Osteoblast (primary cell): ENCODE data around the gene GRIN3B. TPM values are rescaled to one million over a fixed set of nuclear protein-coding genes. Genes with fewer than 3 reads are reported as not detected.

Experiments used
- DNase-seq: peaks from one replicate; pipeline ENCODE4 v3.0.0; 2011; ENCODE audit warnings: low spot score, mixed read lengths; ENCODE audit not compliant: insufficient read length; ENCODE audit errors: missing footprints
- H2AFZ ChIP-seq: 2 replicates; pipeline ENCODE4 v1.6.0; 2011; ENCODE audit warnings: mild to moderate bottlenecking, low read length
- H3K27ac ChIP-seq: 2 replicates; pipeline ENCODE4 v1.5.1; 2011; ENCODE audit warnings: mild to moderate bottlenecking, low read depth, low read length, moderate library complexity
- H3K27me3 ChIP-seq: 2 replicates; pipeline ENCODE4 v1.6.0; 2012; ENCODE audit warnings: mild to moderate bottlenecking, control low read depth, inconsistent platforms, low read length, moderate library complexity; ENCODE audit not compliant: insufficient read depth
- H3K36me3 ChIP-seq: 2 replicates; pipeline ENCODE4 v1.5.1; 2011; ENCODE audit warnings: mild to moderate bottlenecking, low read length, control low read depth, moderate library complexity; ENCODE audit not compliant: insufficient read depth
- H3K4me1 ChIP-seq: 2 replicates; pipeline ENCODE4 v1.5.1; 2011; ENCODE audit warnings: mild to moderate bottlenecking, low read length, control low read depth, moderate library complexity; ENCODE audit not compliant: insufficient read depth
- H3K4me2 ChIP-seq: 2 replicates; pipeline ENCODE4 v1.6.0; 2011; ENCODE audit warnings: mild to moderate bottlenecking, low read length; ENCODE audit not compliant: insufficient read depth
- H3K4me3 ChIP-seq: fragments of 200-600 bp; sonication (generic); 3 replicates; pipeline ENCODE4 v1.5.1; 2012; ENCODE audit warnings: mild to moderate bottlenecking, low read length, inconsistent platforms; ENCODE audit not compliant: insufficient read depth
- H3K79me2 ChIP-seq: 2 replicates; pipeline ENCODE4 v1.6.0; 2012; ENCODE audit warnings: mild to moderate bottlenecking, low read length, control low read depth, inconsistent platforms; ENCODE audit not compliant: insufficient read depth
- H3K9me3 ChIP-seq: 2 replicates; pipeline ENCODE4 v1.5.1; 2011; ENCODE audit warnings: low read depth, low read length, control low read depth
- H4K20me1 ChIP-seq: 2 replicates; pipeline ENCODE4 v1.6.0; 2012; ENCODE audit warnings: mild to moderate bottlenecking, low read length, control low read depth; ENCODE audit not compliant: insufficient read depth
- CTCF ChIP-seq: IDR thresholded peaks from 2 replicates; pipeline ENCODE4 v1.5.1; 2011; ENCODE audit warnings: mild to moderate bottlenecking, low read depth, low read length, moderate library complexity; ENCODE audit errors: extremely low read depth
- total RNA-seq: library from RNA; depleted of rRNA; stranded (reverse); fragments of >200 nt; gene quantifications from 2 replicates; pipeline ENCODE4 v1.2.3, GENCODE V29; 2012

GRIN3B gene
- total RNA-seq, 1 donor = not detected

- peak; percentile 100 for DNase-seq
- Histone ChIP-seq H3K27ac (peak overlapping the region; percentile 53), H3K27me3 (no peaks in the 10 kb centered on the region), H3K4me2 (peak overlapping the region; percentile 91), H2AFZ (no peak overlapping the region), H3K79me2 (peaks cover 65% of the 10 kb centered on the region), H3K4me3 (peak overlapping the region; percentile 98), H3K4me1 (peaks cover 8% of the 10 kb centered on the region), H3K9me3 (no peaks in the 10 kb centered on the region), H4K20me1 (peaks cover 48% of the 10 kb centered on the region), H3K36me3 (peaks cover 27% of the 10 kb centered on the region)
- no peak for TF ChIP-seq CTCF
These were observed 28.1 kb downstream of the GRIN3B start for GRCh38 chr19:1028062-1028926.

- Histone ChIP-seq H4K20me1 (peaks cover 53% of the 10 kb centered on the region), H3K4me2 (no peak overlapping the region), H3K79me2 (peaks cover 56% of the 10 kb centered on the region)
These were observed 32.1 kb downstream of the GRIN3B start for GRCh38 chr19:1032264-1032867.

GRCh38 chr19:1035998-1036621 is 35.9 kb downstream of the GRIN3B start:
- no peak for DNase-seq
- Histone ChIP-seq H3K79me2 (peaks cover 21% of the 10 kb centered on the region), H3K4me2 (no peak overlapping the region), H2AFZ (no peak overlapping the region), H3K4me3 (no peak overlapping the region), H3K27ac (no peak overlapping the region), H4K20me1 (peaks cover 48% of the 10 kb centered on the region), H3K27me3 (no peaks in the 10 kb centered on the region), H3K4me1 (peaks cover 25% of the 10 kb centered on the region), H3K36me3 (peaks cover 46% of the 10 kb centered on the region), H3K9me3 (no peaks in the 10 kb centered on the region)
- no peak for TF ChIP-seq CTCF

More at GRCh38 chr19:1032264-1032867, 32.1 kb downstream of the GRIN3B start:
- no peaks in the 10 kb centered on the region for H3K9me3 ChIP-seq
- no peak overlapping the region for H2AFZ ChIP-seq
- no peak overlapping the region for H3K27ac ChIP-seq
- H3K36me3 ChIP-seq = peaks cover 41% of the 10 kb centered on the region
- H3K27me3 ChIP-seq = no peaks in the 10 kb centered on the region
- DNase-seq = no peak
- no peak overlapping the region for H3K4me3 ChIP-seq
- no peak for TF ChIP-seq CTCF
- peaks cover 6% of the 10 kb centered on the region for H3K4me1 ChIP-seq

- H3K27me3 ChIP-seq = no peaks in the 10 kb centered on the region
- peaks cover 11% of the 10 kb centered on the region for H3K79me2 ChIP-seq
- H3K4me2 ChIP-seq = peak overlapping the region; percentile 3
- H3K27ac ChIP-seq = peak overlapping the region; percentile 17
- peaks cover 38% of the 10 kb centered on the region for H3K36me3 ChIP-seq
- H2AFZ ChIP-seq = no peak overlapping the region
- peaks cover 38% of the 10 kb centered on the region for H3K4me1 ChIP-seq
- no peak for TF ChIP-seq CTCF
- H3K4me3 ChIP-seq = no peak overlapping the region
- peaks cover 39% of the 10 kb centered on the region for H4K20me1 ChIP-seq
- DNase-seq = no peak
- no peaks in the 10 kb centered on the region for H3K9me3 ChIP-seq
These were observed 37.4 kb downstream of the GRIN3B start for GRCh38 chr19:1037621-1038064.
